ENCODE measurements around the gene PPP1R9A.

GRCh38 chr7:95317966-95318365 lies 410.6 kb downstream of the PPP1R9A start:
- TF ChIP-seq, protein P1, sequence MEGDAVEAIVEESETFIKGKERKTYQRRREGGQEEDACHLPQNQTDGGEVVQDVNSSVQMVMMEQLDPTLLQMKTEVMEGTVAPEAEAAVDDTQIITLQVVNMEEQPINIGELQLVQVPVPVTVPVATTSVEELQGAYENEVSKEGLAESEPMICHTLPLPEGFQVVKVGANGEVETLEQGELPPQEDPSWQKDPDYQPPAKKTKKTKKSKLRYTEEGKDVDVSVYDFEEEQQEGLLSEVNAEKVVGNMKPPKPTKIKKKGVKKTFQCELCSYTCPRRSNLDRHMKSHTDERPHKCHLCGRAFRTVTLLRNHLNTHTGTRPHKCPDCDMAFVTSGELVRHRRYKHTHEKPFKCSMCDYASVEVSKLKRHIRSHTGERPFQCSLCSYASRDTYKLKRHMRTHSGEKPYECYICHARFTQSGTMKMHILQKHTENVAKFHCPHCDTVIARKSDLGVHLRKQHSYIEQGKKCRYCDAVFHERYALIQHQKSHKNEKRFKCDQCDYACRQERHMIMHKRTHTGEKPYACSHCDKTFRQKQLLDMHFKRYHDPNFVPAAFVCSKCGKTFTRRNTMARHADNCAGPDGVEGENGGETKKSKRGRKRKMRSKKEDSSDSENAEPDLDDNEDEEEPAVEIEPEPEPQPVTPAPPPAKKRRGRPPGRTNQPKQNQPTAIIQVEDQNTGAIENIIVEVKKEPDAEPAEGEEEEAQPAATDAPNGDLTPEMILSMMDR (IDR thresholded peaks at IDR 0.05 in 4 of 5, conservative IDR thresholded peaks at IDR 0.05 in 1 of 5) = no peak
- no peak for TF ChIP-seq POLR2A (IDR thresholded peaks at IDR 0.05)
